ENCODE data around the gene SRGAP2. TPM values are rescaled to one million over a fixed set of nuclear protein-coding genes. Genes with fewer than 3 reads are reported as not detected.
"Not testable (repeated sequence)": the region's sequence is repeated elsewhere in the genome, so short reads cannot be mapped to it uniquely, and the experiment has no call there.

Gene SRGAP2
- total RNA-seq (2014; rRNA removed; shearing (Covaris generic)) = 27.9 and 35.4 TPM in 2 replicates
- 39.1 and 40.7 TPM in 2 replicates for polyA plus RNA-seq (2014; cell fraction: nucleus; rRNA removed)

DNA sequence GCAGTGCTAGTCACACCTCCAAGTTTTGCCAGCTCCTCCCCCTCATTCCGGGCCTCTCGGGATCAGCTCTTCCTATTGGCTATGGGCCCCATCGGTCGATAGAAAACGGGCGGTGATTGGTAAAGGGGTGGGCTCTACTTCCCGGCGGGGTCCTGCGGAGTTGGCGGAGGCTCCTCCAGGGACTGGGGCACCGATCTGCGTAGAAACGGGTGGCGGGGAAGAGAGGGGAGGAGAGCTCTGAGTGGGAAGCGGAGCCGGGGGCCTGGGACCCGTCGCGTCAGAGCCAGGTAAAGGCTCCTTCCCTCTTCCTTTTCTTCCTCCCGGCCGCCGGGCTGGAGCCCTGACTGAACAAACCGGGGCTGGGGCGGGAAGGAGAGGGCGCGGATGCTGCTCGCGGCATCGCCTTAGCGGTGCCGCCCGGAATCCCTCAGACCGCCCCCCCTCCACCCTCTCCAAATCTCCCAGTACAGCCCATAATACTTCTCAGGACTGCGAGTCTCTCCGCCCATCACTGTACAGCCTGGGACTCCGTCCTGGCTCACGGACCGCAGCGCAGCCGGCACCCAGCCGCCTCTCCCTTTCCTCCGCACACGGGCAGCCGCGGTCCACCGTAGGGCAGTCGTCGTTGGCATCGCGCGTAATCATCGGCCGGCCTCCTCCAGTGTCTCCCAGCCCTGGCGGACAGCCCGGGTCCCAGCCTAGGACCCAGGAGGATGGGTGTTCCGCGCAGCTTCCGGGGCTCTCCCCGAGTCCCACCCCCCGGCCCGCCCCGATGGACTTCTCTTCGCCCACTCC, at the start of gene SRGAP2:
Gene SRGAP2, plus strand, starts transcription at position 178 of the 795 bp plus-strand sequence. CDS start 2,430 bp downstream, outside the sequence.
- peak; percentile 52 for DNase-seq (ENCODE audit: extremely low read depth, low read depth)

DNA sequence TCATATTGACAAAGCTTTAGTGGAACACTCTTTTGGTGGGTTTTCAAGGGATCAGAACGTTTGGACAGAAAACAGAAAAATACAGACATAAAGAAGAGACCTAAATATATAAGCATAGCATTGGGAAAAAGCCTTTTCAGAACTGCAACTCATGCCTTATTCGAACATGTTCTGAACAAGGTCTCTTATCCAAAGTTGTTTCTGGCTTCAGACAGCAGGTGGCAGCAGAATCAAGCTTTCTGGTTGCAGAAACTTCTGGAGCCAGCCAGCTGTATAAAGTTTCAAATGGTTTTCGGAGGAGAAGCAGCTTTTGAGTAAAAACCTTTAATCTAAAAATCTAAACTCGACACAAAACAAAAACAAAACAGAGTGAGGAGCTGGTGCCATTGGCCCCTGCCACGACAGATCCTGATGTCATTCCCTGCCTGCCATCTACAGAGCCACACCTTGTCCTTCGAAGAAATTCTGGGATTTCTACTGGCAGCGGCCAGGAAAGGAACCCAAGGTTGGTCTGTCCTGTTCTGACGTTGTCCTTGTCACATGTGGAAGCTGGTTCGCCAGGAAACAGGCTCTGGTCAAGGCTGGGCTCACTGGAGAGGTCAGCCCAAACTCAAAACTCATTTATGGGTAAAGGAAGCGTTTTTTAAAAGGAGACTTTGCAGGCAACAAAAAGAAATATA, 35.9 kb upstream of the SRGAP2 start:
- DNase-seq (ENCODE audit: extremely low read depth, low read depth) = not testable (repeated sequence)

DNA sequence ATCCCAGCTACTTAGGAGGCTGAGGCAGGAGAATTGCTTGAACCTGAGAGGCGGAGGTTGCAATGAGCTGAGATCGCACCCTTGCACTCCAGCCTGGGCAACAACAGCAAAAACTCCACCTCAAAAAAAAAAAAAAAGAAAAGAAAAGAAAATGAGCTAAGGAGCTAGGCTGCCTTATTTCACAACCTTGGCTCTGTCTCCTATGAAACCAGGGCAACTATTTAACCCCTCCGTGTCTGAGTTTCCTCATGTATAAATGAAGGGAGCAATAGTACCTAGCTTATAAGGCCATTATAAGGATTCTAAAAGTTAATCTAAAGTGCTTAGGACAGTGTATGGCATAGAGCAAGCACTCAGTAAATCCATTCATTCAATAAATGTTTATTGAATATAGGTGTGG, 33.5 kb upstream of the SRGAP2 start:
- not testable (repeated sequence) for DNase-seq (ENCODE audit: extremely low read depth, low read depth)

DNA sequence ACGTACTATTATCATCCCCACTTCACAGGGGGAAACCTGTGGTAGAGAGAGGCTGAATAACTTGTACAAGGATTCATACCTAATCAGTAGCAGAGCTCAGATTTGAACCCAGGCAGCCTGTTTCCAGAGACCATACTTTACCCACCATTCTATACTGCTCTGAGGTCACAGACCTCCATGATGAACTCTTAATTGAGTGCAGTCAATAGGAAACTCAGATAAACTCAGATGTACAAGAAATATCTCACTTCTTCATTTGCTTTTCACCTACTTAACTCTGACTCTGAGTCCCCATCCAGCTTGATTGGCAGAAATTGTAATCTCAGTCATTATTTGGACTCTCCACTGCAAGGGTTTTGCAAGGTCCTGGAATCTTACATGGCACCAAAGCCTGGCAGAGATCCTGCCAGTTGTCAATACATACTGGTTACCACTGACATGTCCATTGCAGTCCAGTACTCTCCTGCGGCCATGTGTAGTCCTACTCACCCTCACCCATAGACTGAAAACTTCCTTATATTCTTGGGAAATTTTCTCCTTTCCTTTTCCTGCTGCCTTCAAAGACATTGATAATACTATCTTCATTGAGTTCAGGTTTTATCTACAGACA, 30.1 kb upstream of the SRGAP2 start:
- not testable (repeated sequence) for DNase-seq (ENCODE audit: extremely low read depth, low read depth)

DNA sequence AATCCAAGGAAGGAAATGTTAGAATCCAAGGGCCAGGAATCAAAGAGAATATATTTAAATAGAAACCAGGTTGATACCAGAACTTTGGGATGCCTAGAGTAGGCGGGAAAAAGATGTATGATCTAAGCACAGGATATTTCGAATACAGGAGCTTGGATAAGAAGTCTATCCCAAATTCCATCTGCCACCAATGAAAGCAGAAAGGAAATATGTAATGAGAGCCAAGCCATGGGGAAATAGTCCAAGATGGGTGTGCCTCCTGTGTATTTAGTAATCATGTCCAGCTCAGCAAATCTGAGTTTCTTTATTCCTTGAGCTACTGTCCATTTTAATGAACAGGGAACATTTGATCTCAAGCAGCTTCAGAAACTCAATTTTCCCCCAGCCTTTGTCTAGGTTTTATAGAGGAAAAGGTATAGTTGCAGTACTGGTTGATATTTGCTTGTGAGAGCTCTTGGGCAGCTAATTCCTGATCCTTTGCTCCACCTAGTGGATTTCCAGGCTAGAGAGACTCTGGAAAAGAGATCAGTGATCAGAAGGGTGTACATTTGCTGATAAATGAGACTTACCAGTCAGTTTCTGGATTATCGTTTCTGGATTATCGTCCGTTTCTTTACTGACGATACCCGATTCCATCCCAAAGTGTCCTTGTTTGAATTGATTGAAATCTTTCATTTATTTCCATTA, 29.0 kb upstream of the SRGAP2 start:
- not testable (repeated sequence) for DNase-seq (ENCODE audit: extremely low read depth, low read depth)

DNA sequence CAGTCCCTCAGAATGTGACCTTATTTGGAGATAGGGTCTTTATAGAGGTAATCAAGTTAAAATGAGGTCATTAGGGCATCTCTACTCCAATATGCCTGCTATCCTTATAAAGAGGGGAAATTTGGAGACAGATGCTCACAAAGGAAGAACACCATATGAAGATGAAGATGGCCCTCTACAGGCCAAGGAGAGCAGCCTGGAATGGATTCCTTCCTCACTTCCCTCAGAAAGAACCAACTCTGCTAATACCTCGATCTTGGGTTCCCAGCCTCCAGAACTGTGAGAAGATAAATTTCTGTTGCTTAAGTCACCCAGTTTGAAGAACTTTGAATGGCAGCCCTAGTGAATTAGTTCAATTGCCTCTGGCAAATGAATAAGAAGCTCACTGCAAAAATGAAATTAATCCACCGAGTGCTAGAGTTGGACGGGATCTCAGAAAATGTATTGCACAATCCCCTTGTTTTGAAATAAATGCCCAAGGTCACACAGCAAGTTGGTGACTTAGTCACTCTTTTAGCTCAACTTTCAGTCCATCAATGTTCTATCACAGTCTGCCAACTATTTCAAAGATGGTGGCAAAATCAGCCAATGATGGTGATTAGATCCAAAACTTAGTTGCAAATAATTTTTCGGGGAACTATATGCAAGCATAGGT, 27.8 kb upstream of the SRGAP2 start:
- DNase-seq (ENCODE audit: extremely low read depth, low read depth) = not testable (repeated sequence)

DNA sequence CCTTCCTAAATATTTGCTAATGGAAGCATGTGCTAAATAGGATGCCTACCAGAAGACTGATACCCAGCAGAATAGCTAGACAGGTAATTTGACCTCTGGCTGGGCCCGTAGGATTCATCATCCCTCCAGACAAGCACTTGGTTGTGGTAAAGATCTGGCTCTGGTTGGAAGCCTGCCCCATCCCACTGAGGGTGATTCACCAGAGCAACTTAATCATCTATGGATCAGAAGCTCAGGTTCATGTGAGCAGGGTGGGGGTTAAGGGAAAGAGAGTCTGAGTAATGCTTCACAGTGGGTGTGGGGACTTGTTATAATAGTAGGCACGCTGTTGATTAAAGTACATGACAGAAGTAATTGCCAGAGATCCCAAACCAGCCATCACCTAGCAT, 27.2 kb upstream of the SRGAP2 start:
- not testable (repeated sequence) for DNase-seq (ENCODE audit: extremely low read depth, low read depth)

DNA sequence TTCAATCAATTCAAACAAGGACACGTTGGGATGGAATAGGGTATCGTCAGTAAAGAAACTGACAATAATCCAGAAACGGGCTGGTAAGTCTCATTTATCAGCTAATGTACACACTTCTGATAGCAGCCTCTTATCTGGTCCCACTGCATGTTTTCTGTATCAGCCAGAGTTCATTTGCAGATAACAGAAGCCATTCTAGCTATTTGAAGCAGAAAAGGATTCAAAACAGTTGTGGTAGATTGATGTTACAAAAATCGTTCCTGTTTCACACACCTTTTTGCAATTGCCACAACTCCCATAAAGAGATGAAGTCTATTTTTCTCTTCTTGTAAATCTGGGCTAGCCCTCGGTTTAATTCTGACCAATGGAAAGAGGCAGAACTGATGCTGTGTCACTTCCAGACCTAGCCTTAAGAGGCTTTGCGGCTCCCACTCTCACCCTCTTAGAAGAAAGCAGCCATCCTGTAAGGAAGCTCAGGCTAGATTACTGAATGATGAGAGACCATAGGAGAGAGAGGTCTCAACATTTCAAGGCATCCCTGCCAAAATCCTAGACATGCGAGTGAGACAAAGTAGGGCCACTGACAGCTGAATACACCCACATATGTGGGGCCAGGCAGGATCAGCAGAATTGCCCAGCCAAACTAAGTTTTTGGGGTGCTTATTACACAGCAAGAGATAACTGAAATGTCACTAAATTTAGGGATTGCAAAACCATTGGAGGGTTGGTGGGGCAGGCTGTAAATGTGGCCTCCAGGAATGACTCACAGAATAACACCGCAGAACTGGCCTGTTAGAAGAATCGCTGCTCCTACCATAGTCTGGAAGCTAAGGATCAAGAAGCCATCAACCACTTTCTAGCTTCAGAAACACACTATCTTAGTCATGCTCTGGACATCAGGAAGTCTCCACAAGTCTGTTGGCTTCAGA, 25.0 kb upstream of the SRGAP2 start:
- not testable (repeated sequence) for DNase-seq (ENCODE audit: extremely low read depth, low read depth)

DNA sequence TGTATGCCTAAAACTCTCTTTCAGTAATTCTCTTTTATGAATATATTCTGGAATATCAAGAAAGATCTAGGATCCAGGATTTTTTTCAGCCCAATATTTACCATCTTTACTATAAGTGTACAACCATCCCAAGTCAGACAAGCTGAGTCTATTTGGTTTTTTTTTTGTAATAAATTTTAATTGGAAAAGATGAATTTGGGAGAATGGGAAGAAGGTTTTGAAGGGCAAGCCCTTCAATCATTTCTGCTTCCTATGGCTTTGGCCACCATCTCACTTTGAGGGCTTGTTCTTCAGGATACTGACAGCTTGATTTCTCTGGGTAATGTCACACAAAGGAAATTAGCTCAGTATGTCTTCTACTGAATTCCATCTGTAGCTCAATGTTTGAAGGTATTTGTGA, 23.7 kb upstream of the SRGAP2 start:
- DNase-seq (ENCODE audit: extremely low read depth, low read depth) = not testable (repeated sequence)

DNA sequence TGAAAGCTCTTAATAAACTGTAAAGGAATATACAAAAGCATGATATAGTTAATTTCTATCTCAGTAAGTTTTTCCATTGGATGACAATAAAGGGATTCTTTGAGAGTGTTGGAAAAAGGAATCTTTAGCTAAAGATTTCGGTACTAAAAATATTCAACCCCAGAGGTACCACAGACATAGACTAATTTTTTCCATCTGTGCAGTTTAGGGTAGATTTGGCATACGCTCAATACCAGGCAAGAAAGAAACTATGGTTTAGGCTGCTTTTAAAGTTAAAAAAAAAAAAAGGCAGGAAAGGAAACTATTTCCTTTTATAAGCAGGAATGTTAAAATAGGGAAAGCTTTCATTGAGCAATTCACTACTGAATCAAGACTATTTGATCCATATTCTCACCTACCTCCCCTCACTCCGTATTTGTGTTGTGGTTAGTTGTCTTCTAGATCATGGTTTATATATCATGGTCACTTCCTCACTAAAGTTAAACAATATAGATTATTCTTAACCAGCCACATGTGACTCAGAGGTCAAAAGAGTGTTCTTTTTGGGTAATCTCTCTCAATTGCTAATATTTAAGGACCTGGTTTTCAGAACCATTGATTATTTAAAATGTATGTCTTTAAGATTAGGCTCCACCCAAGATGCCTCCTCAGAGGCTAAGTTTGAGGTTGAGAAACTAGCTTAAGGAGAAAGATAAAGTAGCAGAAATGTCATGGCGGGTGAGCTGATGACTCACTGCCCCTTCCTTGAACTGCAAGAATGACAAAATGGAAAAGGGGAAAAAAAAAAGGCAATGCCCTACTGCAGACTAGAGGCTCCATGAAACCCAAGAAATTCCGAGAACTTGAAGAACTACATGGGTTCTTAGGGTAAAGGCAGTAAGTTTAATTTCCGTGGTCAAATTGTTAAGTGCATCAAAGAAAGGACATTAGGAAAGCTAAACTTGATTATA, 20.7 kb upstream of the SRGAP2 start:
- not testable (repeated sequence) for DNase-seq (ENCODE audit: extremely low read depth, low read depth)

DNA sequence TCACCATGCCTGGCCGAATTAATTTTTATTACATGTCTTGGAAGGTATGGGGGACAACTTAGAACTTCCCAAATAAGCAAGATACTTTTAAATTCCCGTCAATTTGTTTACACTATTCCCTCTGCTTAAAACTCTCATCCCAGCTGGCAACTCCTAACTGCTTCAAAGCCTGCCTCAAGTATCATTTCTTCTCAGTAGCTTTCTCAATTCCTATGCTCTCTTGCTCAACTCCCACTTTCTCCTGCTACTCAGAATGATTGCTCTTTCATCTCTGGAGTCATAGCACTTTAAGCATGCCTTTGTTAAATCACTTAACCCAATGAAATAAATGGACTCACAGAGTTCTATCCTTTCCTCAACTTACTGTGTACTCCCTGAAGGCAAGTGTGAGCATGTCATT, 19.6 kb upstream of the SRGAP2 start:
- DNase-seq (ENCODE audit: extremely low read depth, low read depth) = not testable (repeated sequence)

DNA sequence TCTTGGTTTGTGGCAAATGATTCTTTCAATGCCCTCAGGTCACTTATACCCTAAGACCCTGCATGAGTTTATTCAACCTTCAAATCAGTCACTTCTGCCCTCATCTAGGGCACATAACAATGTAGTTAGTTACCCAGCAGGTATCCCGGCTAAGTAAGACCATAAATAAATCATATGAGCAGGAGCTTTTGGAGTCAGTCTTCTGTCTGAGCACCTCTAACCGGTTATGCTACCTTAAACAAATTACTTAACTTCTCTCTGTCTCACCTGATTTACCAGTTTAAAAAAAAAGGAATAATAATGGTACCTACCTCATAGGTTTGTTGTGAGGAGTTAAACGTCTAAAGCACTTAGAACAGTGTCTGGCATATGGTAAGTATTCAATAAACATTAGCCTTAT, 17.6 kb upstream of the SRGAP2 start:
- not testable (repeated sequence) for DNase-seq (ENCODE audit: extremely low read depth, low read depth)

DNA sequence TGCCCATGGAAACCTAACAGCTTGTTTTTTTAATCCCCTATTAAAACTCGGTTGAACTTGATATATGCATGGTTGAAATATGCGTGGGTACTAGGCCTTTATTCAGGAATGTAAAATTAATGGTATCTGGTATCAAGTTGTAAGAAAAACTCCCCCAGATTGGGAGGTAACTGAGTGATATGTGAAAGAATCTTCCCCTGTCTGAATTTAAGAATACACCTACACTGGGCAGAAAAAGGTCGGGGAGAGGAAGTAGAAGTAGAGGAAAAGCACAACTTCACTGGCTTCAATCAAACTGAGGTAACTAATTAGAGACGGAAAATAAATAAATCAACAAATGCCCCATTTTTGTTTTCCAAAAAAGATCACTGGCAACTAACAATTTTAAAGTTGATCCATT, 16.5 kb upstream of the SRGAP2 start:
- not testable (repeated sequence) for DNase-seq (ENCODE audit: extremely low read depth, low read depth)

DNA sequence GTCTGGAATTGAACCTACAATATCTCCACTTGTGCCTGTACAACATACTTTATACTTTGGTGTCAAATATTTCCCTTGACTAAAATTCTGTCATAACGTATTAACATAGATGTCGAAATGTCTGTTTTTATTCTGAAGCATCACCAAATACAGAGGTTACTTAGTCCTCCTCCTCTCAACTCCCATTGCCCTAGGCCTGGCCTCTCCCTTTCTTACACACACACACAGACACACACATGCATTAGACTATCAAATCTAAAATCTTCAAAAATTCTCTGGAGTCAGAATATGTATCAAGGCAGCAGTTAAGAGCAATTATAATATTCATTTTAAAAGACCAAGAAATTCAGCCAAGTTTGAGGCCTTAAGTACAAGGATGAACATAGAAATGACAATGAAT, 8.2 kb upstream of the SRGAP2 start:
- not testable (repeated sequence) for DNase-seq (ENCODE audit: extremely low read depth, low read depth)

DNA sequence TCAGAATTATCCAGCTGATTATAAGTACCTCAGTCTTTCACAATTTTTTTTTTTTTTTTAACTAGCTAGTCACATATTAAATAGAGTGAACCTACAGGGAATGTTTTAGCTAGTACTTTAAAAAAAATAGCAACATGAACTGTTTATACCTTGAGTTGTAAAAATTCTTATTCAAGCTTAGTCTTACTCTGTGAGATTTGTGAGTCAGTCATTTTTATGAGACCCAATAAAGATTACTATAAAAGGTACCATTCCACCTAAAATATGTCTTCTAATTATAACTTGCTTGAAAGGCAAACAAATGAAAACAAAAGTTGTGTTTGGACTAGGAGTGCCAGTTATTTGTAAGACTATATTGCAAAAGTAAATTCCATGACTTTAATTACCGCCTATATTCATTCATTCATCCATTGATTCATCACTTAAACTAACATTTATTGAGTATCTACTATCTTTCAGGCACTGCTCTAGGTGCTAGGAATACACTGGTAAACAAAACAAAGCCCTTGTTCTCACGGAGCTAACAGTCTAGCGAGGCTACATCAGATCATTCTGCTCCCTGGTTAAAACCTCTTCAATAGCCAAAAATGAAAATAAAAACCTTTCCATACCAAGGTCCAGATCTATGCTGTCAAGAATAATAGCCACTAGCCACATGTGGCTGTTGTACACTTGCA, 6.5 kb upstream of the SRGAP2 start:
- not testable (repeated sequence) for DNase-seq (ENCODE audit: extremely low read depth, low read depth)

DNA sequence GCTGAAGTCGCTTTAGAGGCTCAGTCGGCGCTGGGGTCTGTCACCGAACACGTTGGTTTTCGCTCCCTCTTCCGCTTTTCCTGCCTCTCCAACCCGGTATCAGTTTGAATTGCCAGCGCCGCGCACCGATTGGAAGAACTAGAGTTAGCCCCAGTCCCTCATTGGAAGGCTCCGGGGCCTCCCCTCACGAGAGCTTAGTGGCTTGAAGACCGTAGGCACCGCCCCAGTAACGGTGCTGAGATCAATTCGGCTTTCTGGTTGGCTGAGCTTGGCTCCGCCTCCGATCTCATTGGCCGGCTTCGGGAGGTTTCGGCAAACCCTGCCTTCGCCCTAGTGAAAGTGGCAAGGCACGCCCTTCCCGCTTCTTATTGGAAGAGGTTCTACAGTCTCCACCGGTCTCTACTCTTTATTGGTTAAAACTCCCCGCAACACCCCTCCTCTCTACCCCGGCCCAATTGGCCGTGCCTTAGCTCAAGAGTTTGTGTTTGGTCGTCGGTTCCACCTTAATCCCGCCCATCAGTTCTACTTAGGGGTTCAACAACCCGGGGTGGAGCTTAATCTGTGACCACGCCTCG, 465 bp upstream of the SRGAP2 start, which contains the start of gene FAM72A:
Gene FAM72A, minus strand, starts transcription at position 51 of the 575 bp plus-strand sequence. CDS start 814 bp downstream, outside the sequence.
- DNase-seq (ENCODE audit: extremely low read depth, low read depth) = peak; percentile 100

DNA sequence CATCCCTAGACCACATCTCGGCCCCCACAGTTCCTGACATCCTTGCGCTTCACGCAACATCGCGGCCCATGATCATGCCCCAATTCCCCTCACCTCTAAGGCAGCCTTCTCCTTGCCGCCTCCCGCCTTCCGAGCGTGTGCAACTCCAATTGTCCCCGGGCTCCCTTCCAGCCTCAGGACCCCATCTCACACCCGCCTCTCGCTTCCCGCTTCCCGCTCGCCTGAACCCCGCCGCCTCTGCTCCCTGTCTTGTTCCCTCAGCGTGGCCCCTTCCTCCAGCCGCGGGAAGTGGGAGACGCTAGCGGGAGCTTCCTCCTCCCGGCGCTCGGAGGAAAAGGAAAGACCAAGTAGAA, 794 bp downstream of the SRGAP2 start:
- DNase-seq (ENCODE audit: extremely low read depth, low read depth) = not testable (repeated sequence)
